Activated CD4-positive, alpha-beta T cell treated with anti-CD3 and anti-CD28 coated beads for 36 hours (primary cell): ENCODE results near the gene MAGEA9B. TPM values are rescaled to one million over a fixed set of nuclear protein-coding genes. Genes with fewer than 3 reads are reported as not detected.
"Not testable (repeated sequence)": the region's sequence is repeated elsewhere in the genome, so short reads cannot be mapped to it uniquely, and the experiment has no call there.

Experiments
- ATAC-seq: fragments of 200-7000 bp; cut with Tn5 transposase; one replicate; pipeline ENCODE4 v1.10.0; 2021; ENCODE audit warnings: mild to moderate bottlenecking, moderate library complexity
- CTCF ChIA-PET: fragments of 350-600 bp; sonication (Branson Sonifier 250); formaldehyde crosslinking; loops from one replicate; lab custom pipeline; 2021; ENCODE audit warnings: antibody characterized with exemption; lab: Charles Lee
- POLR2A ChIA-PET: fragments of 350-600 bp; sonication (Branson Sonifier 250); formaldehyde crosslinking; loops from one replicate; lab custom pipeline; 2021; ENCODE audit warnings: antibody characterized with exemption, inconsistent platforms; lab: Charles Lee
- DNase-seq: peaks from one replicate; pipeline ENCODE4 v3.0.0-alpha.2; 2020
- H3K27ac Mint-ChIP-seq: one replicate; pipeline ENCODE4 v1.8.0; 2021; ENCODE audit warnings: mixed read lengths
- H3K27me3 Mint-ChIP-seq: one replicate; pipeline ENCODE4 v1.8.0; 2021; ENCODE audit warnings: mixed read lengths
- H3K36me3 Mint-ChIP-seq: one replicate; pipeline ENCODE4 v1.8.0; 2021; ENCODE audit warnings: low read depth, mixed read lengths
- H3K4me1 Mint-ChIP-seq: one replicate; pipeline ENCODE4 v1.8.0; 2021; ENCODE audit warnings: mixed read lengths
- H3K4me3 Mint-ChIP-seq: one replicate; pipeline ENCODE4 v1.8.0; 2021; ENCODE audit warnings: mild to moderate bottlenecking, moderate library complexity, mixed read lengths
- H3K9me3 Mint-ChIP-seq: one replicate; pipeline ENCODE4 v1.8.0; 2021; ENCODE audit warnings: low read depth, mixed read lengths
- intact Hi-C, 2 experiments: fragments of 100-400 bp; cut with DNase I in 1 of 2; cut with micrococcal nuclease in 1 of 2; formaldehyde crosslinking; loops; one replicate each; pipeline versions ENCODE4 v1.14.2 to v1.15.1; 2022 to 2024; cut with DNase I, micrococcal nuclease
- total RNA-seq, 2 experiments: library from RNA; stranded (reverse); gene quantifications; one replicate each; pipeline ENCODE4 v1.2.3, GENCODE V29; 2021

MAGEA9B gene
- total RNA-seq, 2 experiments from 2014 or later, result not detected

DNA sequence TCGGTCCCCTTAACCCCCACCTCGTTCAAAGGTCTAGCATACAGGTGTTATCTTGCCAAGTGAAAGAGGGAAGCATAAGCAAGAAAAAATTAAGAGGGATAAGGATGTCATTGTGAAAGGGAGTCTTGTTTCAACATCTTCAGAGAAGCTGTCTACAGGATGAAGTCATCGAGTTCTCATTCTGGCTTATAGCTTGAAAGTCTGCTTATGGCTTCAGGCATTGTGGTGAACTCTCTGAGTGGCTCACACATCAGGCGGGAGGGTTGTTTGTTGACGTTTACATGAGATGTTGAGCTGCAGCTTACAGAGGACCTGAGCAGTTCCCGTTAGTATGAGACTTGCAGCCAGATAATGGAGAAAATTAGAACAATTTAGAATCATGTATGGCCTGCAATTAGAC, 16.6 kb downstream of the MAGEA9B start:
- Mint-ChIP-seq H3K4me3 (no peak overlapping the region), H3K27me3 (peaks cover 4% of the 10 kb centered on the region), H3K4me1 (peaks cover 18% of the 10 kb centered on the region), H3K9me3 (no peaks in the 10 kb centered on the region), H3K36me3 (no peaks in the 10 kb centered on the region), H3K27ac (no peak overlapping the region)
- intact Hi-C loops, result no loop called here
- ChIA-PET POLR2A (no interaction called here), CTCF (interaction anchor here (0.6 to 0.8 kb wide), 3 partner anchors 342 to 1870 kb away, joined by 3 to 4 read pairs (median 3); no protein-coding TSS in a partner anchor)
- no peak for DNase-seq
- ATAC-seq, result no peak

DNA sequence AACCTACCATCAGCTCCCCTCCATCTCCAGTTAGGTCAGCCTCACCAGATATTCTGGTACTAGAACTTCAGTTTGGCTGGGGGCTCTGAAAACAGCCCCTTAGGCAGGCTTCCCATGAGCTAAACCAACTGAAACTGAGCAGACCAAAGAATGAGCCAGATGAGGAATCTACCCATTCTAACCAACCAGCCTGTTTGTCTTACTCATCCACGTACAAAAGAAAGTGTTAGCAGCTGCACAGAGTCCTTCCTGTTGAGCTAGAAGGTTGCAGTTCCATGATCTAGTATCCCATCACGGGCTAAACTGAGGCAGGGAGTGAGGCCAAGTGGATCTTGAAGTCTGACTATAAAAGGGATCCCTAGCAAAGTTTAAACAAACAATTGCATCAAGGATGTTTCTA, 17.5 kb downstream of the MAGEA9B start:
- Mint-ChIP-seq H3K4me3 (no peak overlapping the region), H3K27ac (no peak overlapping the region), H3K9me3 (no peaks in the 10 kb centered on the region), H3K36me3 (no peaks in the 10 kb centered on the region), H3K4me1 (peaks cover 18% of the 10 kb centered on the region), H3K27me3 (peaks cover 4% of the 10 kb centered on the region)
- ChIA-PET POLR2A (interaction anchor here (0.6 kb wide), 1 partner anchor 75 kb away, joined by 3 read pairs; no protein-coding TSS in a partner anchor), CTCF (no interaction called here)
- peak; percentile 37 for ATAC-seq
- no peak for DNase-seq
- intact Hi-C loops, result no loop called here

DNA sequence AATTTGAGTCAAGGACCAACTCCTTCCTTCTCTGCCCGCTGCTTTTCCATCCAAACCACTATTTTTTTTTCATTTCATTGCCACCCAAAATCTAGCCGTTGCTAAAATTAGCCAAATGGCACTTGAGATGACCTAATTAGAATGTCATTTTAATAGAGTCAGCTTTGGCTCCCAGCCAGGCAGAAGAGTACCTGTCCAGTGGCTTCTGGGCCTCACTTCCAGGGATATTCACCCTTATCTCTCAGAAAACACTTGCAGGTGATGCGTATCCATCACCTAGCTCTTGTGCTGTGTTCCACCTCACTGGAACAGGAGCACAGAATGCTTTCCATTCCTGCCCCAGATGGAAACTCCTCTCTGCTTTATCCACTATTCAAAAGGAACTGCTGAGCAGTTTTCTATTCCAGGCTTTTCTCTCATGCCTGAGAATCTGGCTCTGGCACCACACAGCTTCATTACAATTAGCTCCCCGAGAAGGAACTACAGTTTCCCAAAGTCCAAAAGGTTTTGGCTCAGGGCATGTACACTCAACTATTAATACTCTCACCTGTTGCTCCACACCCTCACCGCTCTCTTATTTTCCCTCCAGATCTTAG, 18.5 kb downstream of the MAGEA9B start:
- no peak overlapping the region for H3K27ac Mint-ChIP-seq
- DNase-seq (no peak), ATAC-seq (no peak)
- peaks cover 18% of the 10 kb centered on the region for H3K4me1 Mint-ChIP-seq
- H3K9me3 Mint-ChIP-seq, result no peaks in the 10 kb centered on the region
- H3K4me3 Mint-ChIP-seq, result no peak overlapping the region
- CTCF ChIA-PET, result no interaction called here
- intact Hi-C loops, result no loop called here
- H3K36me3 Mint-ChIP-seq, result no peaks in the 10 kb centered on the region
- H3K27me3 Mint-ChIP-seq, result peaks cover 4% of the 10 kb centered on the region
- POLR2A ChIA-PET, result no interaction called here

DNA sequence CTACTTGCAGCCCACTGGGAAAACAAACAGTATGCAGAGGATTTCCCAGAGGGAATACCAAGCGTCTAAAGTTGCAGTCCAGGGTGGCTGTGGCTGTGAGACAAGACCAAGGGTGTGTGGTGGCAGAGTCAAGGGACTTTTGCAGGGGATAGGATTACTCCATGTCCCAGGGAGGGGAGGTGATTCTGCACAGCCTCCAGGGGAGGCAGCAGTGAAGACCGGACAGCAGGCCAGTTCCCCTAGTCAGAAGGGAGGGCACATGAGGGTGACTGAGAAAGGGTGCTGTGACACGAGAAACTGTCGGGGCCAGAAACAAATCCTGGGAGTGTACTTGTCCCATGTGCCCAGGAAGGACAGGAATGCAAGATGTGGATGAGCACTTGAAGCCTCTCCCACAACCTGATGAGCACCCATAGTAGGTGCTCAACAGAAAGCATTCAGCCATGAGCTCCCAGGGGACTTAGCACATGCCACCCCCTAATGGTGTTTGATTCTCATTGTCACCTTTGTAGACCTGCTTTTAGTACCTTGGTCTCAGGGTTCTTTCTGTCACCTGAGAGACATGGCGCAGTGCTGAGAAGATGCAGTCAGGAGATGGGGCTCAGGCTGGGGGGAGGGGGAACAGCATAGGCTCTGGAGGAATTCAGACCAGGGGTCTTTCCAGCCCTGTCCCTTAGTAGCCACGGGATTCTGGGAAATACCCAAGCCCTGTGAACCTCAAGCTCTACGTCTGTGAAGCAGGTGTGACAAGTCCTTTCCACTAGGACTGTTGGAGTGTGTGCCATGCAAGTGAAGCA, 19.4 kb downstream of the MAGEA9B start:
- DNase-seq (no peak), ATAC-seq (no peak)
- H3K27me3 Mint-ChIP-seq, result peaks cover 4% of the 10 kb centered on the region
- no peak overlapping the region for H3K27ac Mint-ChIP-seq
- H3K4me3 Mint-ChIP-seq, result no peak overlapping the region
- intact Hi-C loops, result no loop called here
- CTCF ChIA-PET, result no interaction called here
- H3K9me3 Mint-ChIP-seq, result no peaks in the 10 kb centered on the region
- POLR2A ChIA-PET, result no interaction called here
- peaks cover 16% of the 10 kb centered on the region for H3K4me1 Mint-ChIP-seq
- H3K36me3 Mint-ChIP-seq, result no peaks in the 10 kb centered on the region

DNA sequence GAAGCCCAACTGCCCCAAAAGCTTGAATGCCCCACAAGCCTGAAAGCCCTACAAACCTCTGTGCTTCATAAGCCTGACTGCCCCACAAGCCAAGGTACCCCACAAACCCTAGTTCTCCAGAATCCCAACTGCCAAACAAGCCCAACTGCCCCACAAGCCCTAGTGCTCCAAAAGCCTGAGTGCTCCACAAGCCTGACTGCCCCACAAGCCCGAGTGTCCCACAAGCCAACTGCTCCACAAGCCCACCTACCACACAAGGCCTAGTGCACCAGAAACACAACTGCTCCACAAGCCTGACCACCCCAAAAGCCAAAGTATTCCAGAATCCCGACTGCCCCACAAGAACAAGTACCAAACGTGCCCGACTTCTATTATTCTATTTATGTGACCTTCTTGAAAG, 23.9 kb downstream of the MAGEA9B start:
- no peaks in the 10 kb centered on the region for H3K4me1 Mint-ChIP-seq
- ChIA-PET POLR2A (no interaction called here), CTCF (no interaction called here)
- H3K27ac Mint-ChIP-seq, result no peak overlapping the region
- intact Hi-C loops, result no loop called here
- DNase-seq (no peak), ATAC-seq (no peak)
- no peaks in the 10 kb centered on the region for H3K36me3 Mint-ChIP-seq
- no peaks in the 10 kb centered on the region for H3K9me3 Mint-ChIP-seq
- no peaks in the 10 kb centered on the region for H3K27me3 Mint-ChIP-seq
- no peak overlapping the region for H3K4me3 Mint-ChIP-seq

DNA sequence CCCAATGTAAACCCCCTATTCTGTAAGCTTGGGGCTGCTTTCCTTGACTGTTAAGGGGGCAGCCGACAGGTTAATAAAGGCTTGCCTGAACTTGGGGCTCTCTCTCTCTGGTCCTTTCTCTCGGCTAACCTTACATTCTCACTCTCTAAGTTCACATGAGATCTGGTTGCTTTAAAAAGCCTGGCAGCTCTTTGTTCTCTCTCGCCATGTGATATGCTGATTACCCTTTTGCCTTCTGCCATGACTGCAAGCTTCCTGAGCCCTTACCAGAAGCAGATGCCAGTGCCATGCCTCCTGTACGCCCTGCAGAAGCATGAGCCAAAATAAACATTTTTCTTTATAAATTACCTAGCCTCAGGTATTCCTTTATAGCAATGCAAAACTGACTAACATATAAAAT, 32.0 kb downstream of the MAGEA9B start:
- H3K36me3 Mint-ChIP-seq, H3K4me3 Mint-ChIP-seq, POLR2A ChIA-PET, intact Hi-C loops, DNase-seq, ATAC-seq, H3K4me1 Mint-ChIP-seq, H3K27me3 Mint-ChIP-seq, H3K27ac Mint-ChIP-seq, CTCF ChIA-PET, H3K9me3 Mint-ChIP-seq: not testable (repeated sequence)

DNA sequence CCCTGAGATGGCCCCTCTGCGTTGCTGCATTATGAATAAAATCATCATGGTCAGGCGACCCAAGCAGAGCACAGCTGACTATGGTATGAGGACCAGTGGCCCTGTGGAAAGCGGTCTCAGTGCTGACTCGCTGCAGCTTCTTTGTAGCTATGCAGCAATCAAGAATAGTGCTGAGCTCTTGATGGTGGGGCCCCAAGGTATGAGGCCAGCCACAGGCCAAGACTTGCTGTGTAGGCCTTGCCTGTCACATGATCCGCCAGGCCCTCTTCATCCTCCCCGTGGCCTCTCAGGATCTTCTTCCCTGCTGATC, 35.4 kb downstream of the MAGEA9B start:
- DNase-seq, H3K27ac Mint-ChIP-seq, CTCF ChIA-PET, H3K9me3 Mint-ChIP-seq, H3K4me1 Mint-ChIP-seq, POLR2A ChIA-PET, H3K36me3 Mint-ChIP-seq, H3K27me3 Mint-ChIP-seq, H3K4me3 Mint-ChIP-seq, intact Hi-C loops: not testable (repeated sequence)
- ATAC-seq, result peak; percentile 47

DNA sequence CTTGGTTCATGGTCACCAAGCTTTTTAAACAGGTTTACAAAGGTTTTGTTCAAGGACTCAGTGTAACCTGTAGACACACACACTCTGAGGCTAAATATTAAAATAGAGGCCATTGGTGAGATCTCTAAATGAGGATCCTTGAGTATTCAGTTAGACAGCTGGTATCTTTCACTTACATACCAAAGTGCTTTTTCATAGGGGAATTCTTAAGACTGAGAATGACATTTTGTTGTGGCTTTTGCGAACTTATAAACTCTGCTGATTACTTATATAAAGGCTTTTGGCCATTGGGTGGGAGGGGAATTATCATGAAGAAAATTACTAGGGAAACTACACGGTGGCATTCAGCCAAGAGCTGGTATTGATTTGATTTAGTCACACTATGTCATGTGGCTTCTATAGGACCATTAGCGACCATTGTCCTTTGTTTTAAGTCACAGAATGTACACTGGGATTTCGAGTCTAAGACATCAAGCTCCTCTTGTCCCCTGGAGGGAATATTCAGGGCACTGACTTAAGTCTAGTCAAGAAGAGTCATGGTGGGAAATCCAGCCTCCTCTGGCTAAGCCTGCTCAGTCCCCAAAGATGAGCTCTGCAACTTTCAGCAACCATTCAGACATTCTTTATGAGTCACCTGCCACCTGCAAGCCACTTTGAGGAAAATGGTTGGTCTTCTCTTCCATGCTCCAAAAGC, 35.9 kb downstream of the MAGEA9B start:
- H3K9me3 Mint-ChIP-seq, H3K27ac Mint-ChIP-seq, H3K4me3 Mint-ChIP-seq, intact Hi-C loops, CTCF ChIA-PET, H3K27me3 Mint-ChIP-seq, POLR2A ChIA-PET, H3K36me3 Mint-ChIP-seq, DNase-seq, H3K4me1 Mint-ChIP-seq: not testable (repeated sequence)
- peak; percentile 75 for ATAC-seq

DNA sequence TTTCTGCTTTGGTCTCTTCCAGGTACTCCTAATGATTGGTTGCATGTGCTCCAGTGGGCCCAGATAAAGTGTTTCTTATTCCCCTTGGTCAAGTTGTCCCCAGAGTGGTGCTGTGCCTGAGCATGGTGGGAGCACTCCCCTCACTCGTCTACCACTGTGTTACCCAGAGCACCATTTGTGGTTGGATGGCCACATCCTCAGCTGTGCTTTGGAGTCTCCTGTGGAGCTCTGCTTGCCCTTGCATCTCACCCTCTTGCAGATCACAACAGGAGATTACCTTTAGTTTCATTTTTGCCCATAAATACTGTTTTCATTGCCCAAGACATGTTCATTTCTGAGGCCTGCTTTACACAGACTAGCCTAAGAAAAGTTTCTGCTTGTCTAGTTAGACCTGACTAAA, 36.8 kb downstream of the MAGEA9B start:
- CTCF ChIA-PET, H3K27me3 Mint-ChIP-seq, H3K9me3 Mint-ChIP-seq, POLR2A ChIA-PET, H3K27ac Mint-ChIP-seq, DNase-seq, H3K4me1 Mint-ChIP-seq, H3K4me3 Mint-ChIP-seq, ATAC-seq, intact Hi-C loops, H3K36me3 Mint-ChIP-seq: not testable (repeated sequence)

DNA sequence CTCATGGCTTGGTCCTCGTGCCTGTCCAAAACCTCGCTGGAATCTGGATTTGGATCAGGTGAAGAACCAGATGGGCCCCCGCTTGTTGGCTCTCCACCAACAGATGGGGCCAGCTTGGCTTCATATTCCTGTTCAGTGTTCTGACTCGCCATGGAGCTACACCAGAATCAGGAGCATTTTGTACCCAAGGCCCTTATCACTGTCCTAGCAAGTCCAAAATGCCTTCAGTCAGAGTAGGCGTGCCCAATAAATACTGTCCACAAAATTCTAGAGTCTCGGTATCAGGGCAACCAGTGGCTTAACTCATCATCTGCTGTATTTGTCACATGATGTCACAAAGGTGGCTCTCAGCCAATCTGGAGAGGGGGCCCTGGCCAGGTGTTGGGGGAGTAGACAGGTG, 37.6 kb downstream of the MAGEA9B start, which contains the start of gene HSFX3:
TSS of gene HSFX3 (minus strand) at position 224 of the 400 bp plus-strand sequence. CDS start at position 152, 72 bp downstream.
- H3K36me3 Mint-ChIP-seq, intact Hi-C loops, CTCF ChIA-PET, ATAC-seq, H3K27me3 Mint-ChIP-seq, H3K27ac Mint-ChIP-seq, H3K9me3 Mint-ChIP-seq, DNase-seq, H3K4me1 Mint-ChIP-seq, H3K4me3 Mint-ChIP-seq, POLR2A ChIA-PET: not testable (repeated sequence)

DNA sequence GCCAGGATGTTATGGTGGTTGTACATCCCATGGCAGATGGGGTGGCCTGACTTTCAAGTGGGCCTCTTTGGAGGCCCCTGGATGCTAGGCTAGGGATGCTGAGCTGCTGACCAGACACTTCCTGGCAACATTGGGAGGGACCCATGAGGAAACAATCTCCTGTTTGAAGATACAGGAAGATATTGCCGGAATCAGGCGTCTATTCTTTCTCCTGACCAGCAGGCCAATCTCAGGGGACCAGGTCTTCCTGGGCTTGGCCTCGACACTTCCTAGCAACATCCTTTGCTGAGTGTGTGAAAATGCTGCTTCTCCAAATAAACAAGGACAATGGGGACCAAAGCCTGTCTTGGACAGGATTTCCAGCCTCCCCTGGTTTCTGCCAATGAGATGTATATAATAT, 39.5 kb downstream of the MAGEA9B start:
- intact Hi-C loops, H3K36me3 Mint-ChIP-seq: not testable (repeated sequence)

DNA sequence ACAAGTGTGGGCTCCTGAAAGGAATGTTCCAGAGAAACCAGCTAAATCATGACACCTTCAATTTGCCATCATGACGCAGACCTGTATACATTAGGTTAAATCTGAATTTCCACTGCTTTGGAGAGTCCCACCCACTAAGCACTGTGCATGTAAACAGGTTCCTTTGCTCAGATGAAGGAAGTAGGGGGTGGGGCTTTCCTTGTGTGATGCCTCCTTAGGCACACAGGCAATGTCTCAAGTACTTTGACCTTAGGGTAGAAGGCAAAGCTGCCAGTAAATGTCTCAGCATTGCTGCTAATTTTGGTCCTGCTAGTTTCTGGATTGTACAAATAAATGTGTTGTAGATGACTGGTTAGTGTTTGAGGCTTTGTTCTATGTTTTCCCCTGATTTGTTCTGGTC, 40.3 kb downstream of the MAGEA9B start:
- H3K27ac Mint-ChIP-seq, intact Hi-C loops, ATAC-seq, H3K27me3 Mint-ChIP-seq, H3K4me1 Mint-ChIP-seq, POLR2A ChIA-PET, H3K4me3 Mint-ChIP-seq, CTCF ChIA-PET, H3K9me3 Mint-ChIP-seq, H3K36me3 Mint-ChIP-seq, DNase-seq: not testable (repeated sequence)

More for the DNA sequence above, 39.5 kb downstream of the MAGEA9B start:
- ATAC-seq, H3K4me1 Mint-ChIP-seq, POLR2A ChIA-PET, H3K27me3 Mint-ChIP-seq, CTCF ChIA-PET, H3K27ac Mint-ChIP-seq, H3K4me3 Mint-ChIP-seq, DNase-seq, H3K9me3 Mint-ChIP-seq: not testable (repeated sequence)
